ENCODE results near the gene GLB1L3. TPM values are rescaled to one million over a fixed set of nuclear protein-coding genes. Genes with fewer than 3 reads are reported as not detected.

GLB1L3 gene
- total and polyA plus RNA-seq, 2 donors (not counting 3 experiments of a cell fraction or from before 2014, with no cell fraction given): not detected

- FAIRE-seq: no peak
- dilution Hi-C loops (cut with MboI; ENCODE audit: extremely low pct_ligation_motif_present, low sequenced_read_pairs): no loop called here
- no peak overlapping the region for H3K27ac ChIP-seq (ENCODE audit: insufficient read depth, low read depth, low read length)
- H3K9me1 ChIP-seq (replicated peaks; ENCODE audit: control insufficient read depth, extremely low read depth, insufficient read depth, low read length): no peaks in the 10 kb centered on the region
- peaks cover 4 to 23% of the 10 kb centered on the region in 2 experiments for H3K36me3 ChIP-seq (ENCODE audit: control insufficient read depth in 2 of 2, extremely low read depth in 1 of 2, insufficient read depth in 2 of 2, low read length in 2 of 2)
- DNase-seq (ENCODE audit: low read depth, low spot score): no peak
- H3K4me2 ChIP-seq (ENCODE audit: insufficient read depth, low read length): no peak overlapping the region
- TF ChIP-seq FOS (IDR thresholded peaks at IDR 0.05; ENCODE audit: borderline replicate concordance, insufficient read depth, low read length) (no peak), GATA2 (IDR thresholded peaks at IDR 0.05; ENCODE audit: insufficient read depth, insufficient read length, low read depth, low read length) (no peak), EZH2 (IDR thresholded peaks at IDR 0.05; ENCODE audit: borderline replicate concordance, low read depth, low read length, severe bottlenecking) (no peak), JUN (IDR thresholded peaks at IDR 0.05; ENCODE audit: borderline replicate concordance, insufficient read depth, insufficient read length, low read depth) (no peak), POLR2A (IDR thresholded peaks at IDR 0.05; ENCODE audit: low read depth, low read length) (no peak), POLR2AphosphoS5 (IDR thresholded peaks at IDR 0.05; ENCODE audit: insufficient read depth, low read depth, low read length) (no peak), CTCF (IDR thresholded peaks at IDR 0.05; ENCODE audit: extremely low read depth in 1 of 2, insufficient read depth in 1 of 2, low read depth in 1 of 2, low read length in 2 of 2) (no peak), MYC (IDR thresholded peaks at IDR 0.05; ENCODE audit: low read depth, low read length) (no peak)
- TF ChIP-seq, protein P1, sequence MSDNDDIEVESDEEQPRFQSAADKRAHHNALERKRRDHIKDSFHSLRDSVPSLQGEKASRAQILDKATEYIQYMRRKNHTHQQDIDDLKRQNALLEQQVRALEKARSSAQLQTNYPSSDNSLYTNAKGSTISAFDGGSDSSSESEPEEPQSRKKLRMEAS (IDR thresholded peaks at IDR 0.05; ENCODE audit: insufficient read depth, insufficient read length): no peak
- no TSS peak for BruUV-seq (replicated peaks)
- no peaks in the 10 kb centered on the region for H3K9me3 ChIP-seq (replicated peaks; ENCODE audit: control insufficient read depth, insufficient read depth, low read length)
- CTCF ChIA-PET: no interaction called here
- no peaks in the 10 kb centered on the region for H3K27me3 ChIP-seq (ENCODE audit: control insufficient read depth in 2 of 2, insufficient read depth in 2 of 2, low read length in 2 of 2)
- H2AFZ ChIP-seq (ENCODE audit: low read depth, low read length): no peak overlapping the region
- no peaks in the 10 kb centered on the region for H3K4me1 ChIP-seq (ENCODE audit: control insufficient read depth, extremely low read depth, insufficient read depth, low read length)
- no peak overlapping the region for H3K4me3 ChIP-seq (replicated peaks in 1 of 3; ENCODE audit: insufficient read depth in 1 of 3, low read depth in 1 of 3, low read length in 3 of 3)
- POLR2A ChIA-PET: no interaction called here
- peaks cover 3% of the 10 kb centered on the region for H3K79me2 ChIP-seq (ENCODE audit: control insufficient read depth, insufficient read depth, low read length)
- no peaks in the 10 kb centered on the region for H4K20me1 ChIP-seq (replicated peaks; ENCODE audit: control insufficient read depth, extremely low read depth, insufficient read depth, low read length)
- intact Hi-C loops (cut with micrococcal nuclease): no loop called here
- no peak overlapping the region for H3K9ac ChIP-seq (replicated peaks; ENCODE audit: extremely low read depth, insufficient read depth, low read length)
Measured at GRCh38 chr11:134238956-134239355, 37.2 kb upstream of the GLB1L3 start.
